ENCODE results near the gene NOD1.
"Not testable (repeated sequence)": the region's sequence is repeated elsewhere in the genome, so short reads cannot be mapped to it uniquely, and the experiment has no call there.

NOD1 gene

GRCh38 chr7:30422922-30423321 is 55.7 kb downstream of the NOD1 start:
- DNase-seq (ENCODE audit: insufficient read length, low spot score): no peak

GRCh38 chr7:30421647-30422196 is 56.9 kb downstream of the NOD1 start:
- no peak for DNase-seq (ENCODE audit: insufficient read length, low spot score)
- no peak for FAIRE-seq

More at GRCh38 chr7:30422922-30423321, 55.7 kb downstream of the NOD1 start:
- FAIRE-seq: no peak

- no peak for FAIRE-seq
- no peak for DNase-seq (ENCODE audit: insufficient read length, low spot score)
Observed at GRCh38 chr7:30420662-30421061, 57.9 kb downstream of the NOD1 start.

- FAIRE-seq; DNase-seq (ENCODE audit: insufficient read length, low spot score): not testable (repeated sequence)
Observed at GRCh38 chr7:30420080-30420479, 58.5 kb downstream of the NOD1 start.

GRCh38 chr7:30413864-30414263 is 64.7 kb downstream of the NOD1 start:
- DNase-seq (ENCODE audit: insufficient read length, low spot score): no peak
- FAIRE-seq: no peak

- peak; percentile 73 for DNase-seq (ENCODE audit: insufficient read length, low spot score)
- peak; percentile 31 for FAIRE-seq
Observed at GRCh38 chr7:30412782-30413504, 65.6 kb downstream of the NOD1 start.

- DNase-seq (ENCODE audit: insufficient read length, low spot score) (no peak), FAIRE-seq (no peak)
Observed at GRCh38 chr7:30411897-30412296, 66.7 kb downstream of the NOD1 start.

GRCh38 chr7:30411173-30411572 is 67.4 kb downstream of the NOD1 start:
- DNase-seq (ENCODE audit: insufficient read length, low spot score): no peak
- FAIRE-seq: no peak

- FAIRE-seq (no peak), DNase-seq (ENCODE audit: insufficient read length, low spot score) (no peak)
Observed at GRCh38 chr7:30406664-30407425, 71.7 kb downstream of the NOD1 start.

- FAIRE-seq (no peak), DNase-seq (ENCODE audit: insufficient read length, low spot score) (no peak)
Observed at GRCh38 chr7:30405179-30405578, 73.4 kb downstream of the NOD1 start.

GRCh38 chr7:30403477-30403876 is 75.1 kb downstream of the NOD1 start:
- FAIRE-seq: no peak
- no peak for DNase-seq (ENCODE audit: insufficient read length, low spot score)

- FAIRE-seq: no peak
- no peak for DNase-seq (ENCODE audit: insufficient read length, low spot score)
Observed at GRCh38 chr7:30396389-30396788, 82.2 kb downstream of the NOD1 start.

GRCh38 chr7:30395676-30396075 is 82.9 kb downstream of the NOD1 start:
- DNase-seq (ENCODE audit: insufficient read length, low spot score): no peak
- FAIRE-seq: no peak

- DNase-seq (ENCODE audit: insufficient read length, low spot score) (no peak), FAIRE-seq (no peak)
Observed at GRCh38 chr7:30391806-30392205, 86.8 kb downstream of the NOD1 start.

GRCh38 chr7:30390736-30391636 is 87.6 kb downstream of the NOD1 start:
- no peak for FAIRE-seq
- no peak for DNase-seq (ENCODE audit: insufficient read length, low spot score)

- no peak for FAIRE-seq
- no peak for DNase-seq (ENCODE audit: insufficient read length, low spot score)
Observed at GRCh38 chr7:30389791-30390190, 88.8 kb downstream of the NOD1 start.

GRCh38 chr7:30382607-30383006 is 96.0 kb downstream of the NOD1 start:
- DNase-seq (ENCODE audit: insufficient read length, low spot score): no peak
- no peak for FAIRE-seq

GRCh38 chr7:30380824-30381223 is 97.8 kb downstream of the NOD1 start:
- not testable (repeated sequence) for DNase-seq (ENCODE audit: insufficient read length, low spot score); FAIRE-seq

- FAIRE-seq (no peak), DNase-seq (ENCODE audit: insufficient read length, low spot score) (no peak)
Observed at GRCh38 chr7:30380294-30380693, 98.3 kb downstream of the NOD1 start.

GRCh38 chr7:30379741-30380140 is 98.8 kb downstream of the NOD1 start:
- FAIRE-seq (no peak), DNase-seq (ENCODE audit: insufficient read length, low spot score) (no peak)

- DNase-seq (ENCODE audit: insufficient read length, low spot score) (no peak), FAIRE-seq (no peak)
Observed at GRCh38 chr7:30379131-30379530, 99.5 kb downstream of the NOD1 start.

Data from HTR-8/SVneo (cell line).